Panc1 (cell line): Measurements from ENCODE around the gene RCOR1. TPM values are rescaled to one million over a fixed set of nuclear protein-coding genes. Genes with fewer than 3 reads are reported as not detected.
A peak's percentile ranks its signal among the peaks of the same experiment; 100 is the strongest.
"Not testable (repeated sequence)": the region's sequence is repeated elsewhere in the genome, so short reads cannot be mapped to it uniquely, and the experiment has no call there.

Experiments
- ATAC-seq: fragments of 200-7000 bp; cut with Tn5 transposase; 2 replicates; pipeline ENCODE4 v1.9.1; 2020; ENCODE audit warnings: mild to moderate bottlenecking, moderate library complexity
- BruUV-seq: library from RNA; stranded (reverse); fragments of 400-500 nt; replicated peaks from 2 replicates; lab custom pipeline; 2021; lab: Mats Ljungman, UMichigan
- CTCF ChIA-PET: fragments of 300-600 bp; sonication (Branson Sonifier 250); formaldehyde crosslinking; loops from one replicate; lab custom pipeline; 2022; ENCODE audit warnings: antibody characterized with exemption; lab: Charles Lee
- POLR2A ChIA-PET: fragments of 300-600 bp; sonication (Branson Sonifier 250); formaldehyde crosslinking; loops from one replicate; lab custom pipeline; 2022; ENCODE audit warnings: antibody characterized with exemption; lab: Charles Lee
- DNase-seq: peaks from one replicate; pipeline ENCODE4 v3.0.0-alpha.2; 2010; ENCODE audit warnings: low read depth, low spot score
- H3K27ac ChIP-seq: 2 replicates; pipeline ENCODE4 v1.5.1; 2011; ENCODE audit warnings: mild to moderate bottlenecking, low read length, inconsistent platforms
- H3K27me3 ChIP-seq: fragments of 200-500 bp; sonication (Bioruptor generic); 2 replicates; pipeline ENCODE4 v1.6.0; 2014; ENCODE audit warnings: low read length, inconsistent platforms; ENCODE audit not compliant: control insufficient read depth, insufficient read depth
- H3K36me3 ChIP-seq: fragments of 200-500 bp; sonication (Bioruptor generic); 2 replicates; pipeline ENCODE4 v1.5.1; 2014; ENCODE audit warnings: inconsistent platforms, mild to moderate bottlenecking, low read length, moderate library complexity; ENCODE audit not compliant: control insufficient read depth, insufficient read depth
- H3K4me1 ChIP-seq: 2 replicates; pipeline ENCODE4 v1.5.1; 2011; ENCODE audit warnings: inconsistent platforms, mild to moderate bottlenecking, low read length, moderate library complexity; ENCODE audit not compliant: control insufficient read depth, insufficient read depth
- H3K4me3 ChIP-seq, 2 experiments: 2 replicates each; pipeline ENCODE4 v1.5.1; 2011 to 2012; ENCODE audit warnings: low read depth in 2 of 2, low read length in 2 of 2, mild to moderate bottlenecking in 2 of 2, inconsistent platforms in 1 of 2, moderate library complexity in 1 of 2
- H3K9me3 ChIP-seq: fragments of 200-500 bp; sonication (Bioruptor generic); 2 replicates; pipeline ENCODE4 v1.5.1; 2014; ENCODE audit warnings: low read depth, mild to moderate bottlenecking, inconsistent platforms, low read length, moderate library complexity; ENCODE audit not compliant: control insufficient read depth, insufficient read depth
- CTCF ChIP-seq: fragments of 450-650 bp; IDR thresholded peaks from 2 replicates; pipeline ENCODE4 v1.5.1; 2017; ENCODE audit warnings: mild to moderate bottlenecking
- POLR2AphosphoS5 ChIP-seq: IDR thresholded peaks from 2 replicates; pipeline ENCODE4 v1.6.1; 2012; ENCODE audit warnings: mild to moderate bottlenecking, low read depth, low read length, moderate library complexity
- REST ChIP-seq, 2 experiments: IDR thresholded peaks; 2 replicates each; pipeline ENCODE4 v1.6.1; 2011 to 2012; ENCODE audit warnings: low read depth in 2 of 2, control low read depth in 1 of 2, low read length in 1 of 2, mild to moderate bottlenecking in 1 of 2, moderate library complexity in 1 of 2; ENCODE audit not compliant: insufficient read depth in 1 of 2
- SIN3A ChIP-seq: IDR thresholded peaks from 2 replicates; pipeline ENCODE4 v1.6.1; 2012; ENCODE audit warnings: low read depth, mild to moderate bottlenecking, low read length, moderate library complexity, borderline replicate concordance; ENCODE audit not compliant: insufficient read depth
- TCF7L2 ChIP-seq: IDR thresholded peaks from 2 replicates; pipeline ENCODE4 v1.6.1; 2011; ENCODE audit warnings: mild to moderate bottlenecking, low read depth, low read length, inconsistent platforms
- in situ Hi-C: cut with HindIII; loops from 2 replicates; pipeline ENCODE4 v1.10.0; 2016; ENCODE audit warnings: low sequenced_read_pairs, low pct_unique_long_range_greater_than_20kb
- intact Hi-C: fragments of 100-400 bp; cut with micrococcal nuclease; formaldehyde crosslinking; loops from one replicate; pipeline ENCODE4 v1.10.0; 2022; ENCODE audit not compliant: unreplicated experiment
- total RNA-seq: library from RNA; stranded (reverse); gene quantifications from one replicate; pipeline ENCODE4 v1.2.1, GENCODE V29; 2021; ENCODE audit not compliant: unreplicated experiment

The RCOR1 gene
- total RNA-seq, 1 experiment from 2014 or later: 27.1 TPM

GRCh38 chr14:102616799-102617198 lies 24.4 kb downstream of the RCOR1 start:
- Histone ChIP-seq H3K4me3 (no peak overlapping the region), H3K27ac (no peak overlapping the region), H3K27me3 (no peaks in the 10 kb centered on the region), H3K4me1 (peaks cover 8% of the 10 kb centered on the region), H3K9me3 (no peaks in the 10 kb centered on the region), H3K36me3 (no peaks in the 10 kb centered on the region)
- ChIA-PET CTCF (no interaction called here), POLR2A (interaction anchor here (0.5 kb wide), 1 partner anchor 52 kb away, joined by 3 read pairs; no protein-coding TSS in a partner anchor)
- in situ Hi-C loops (no loop called here), intact Hi-C loops (no loop called here)
- DNase-seq (no peak), ATAC-seq (no peak)
- no peak for TF ChIP-seq CTCF
- TF ChIP-seq SIN3A: no peak
- no peak for TF ChIP-seq TCF7L2
- TF ChIP-seq POLR2AphosphoS5: no peak
- TF ChIP-seq REST (IDR thresholded peaks at IDR 0.05; ENCODE audit: insufficient read depth in 1 of 2, low read depth in 2 of 2, low read length in 1 of 2): no peak
- TSS peak; percentile 32 for BruUV-seq

GRCh38 chr14:102619012-102619411 lies 26.6 kb downstream of the RCOR1 start:
- intact Hi-C loops, H3K27ac ChIP-seq, H3K27me3 ChIP-seq, CTCF ChIA-PET, ATAC-seq, in situ Hi-C loops, DNase-seq, H3K4me3 ChIP-seq, POLR2A ChIA-PET, H3K9me3 ChIP-seq, BruUV-seq, H3K36me3 ChIP-seq: not testable (repeated sequence)
- peaks cover 17% of the 10 kb centered on the region for H3K4me1 ChIP-seq

DNA sequence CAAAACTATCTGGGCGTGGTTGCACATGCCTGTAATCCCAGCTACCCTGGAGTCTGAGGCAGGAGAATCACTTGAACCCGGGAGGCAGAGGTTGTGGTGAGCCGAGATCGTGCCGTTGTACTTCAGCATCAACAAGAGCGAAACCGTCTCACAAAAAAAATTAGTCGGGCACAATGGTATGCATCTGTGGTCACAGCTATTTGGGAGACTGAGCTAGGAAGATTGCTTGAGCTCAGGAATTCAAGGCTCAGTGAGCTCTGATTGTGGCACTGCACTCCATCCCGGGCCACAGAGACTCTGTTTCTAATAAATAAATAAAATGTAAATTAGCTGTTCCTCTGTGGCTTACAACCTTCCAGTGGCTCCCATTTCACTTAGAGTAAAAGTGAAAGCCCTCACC lies 28.0 kb downstream of the RCOR1 start:
- intact Hi-C loops (no loop called here), in situ Hi-C loops (no loop called here)
- ATAC-seq: no peak
- no peaks in the 10 kb centered on the region for H3K27me3 ChIP-seq
- no peak overlapping the region for H3K27ac ChIP-seq
- TF ChIP-seq CTCF (no peak), POLR2AphosphoS5 (no peak), REST (IDR thresholded peaks at IDR 0.05; ENCODE audit: insufficient read depth in 1 of 2, low read depth in 2 of 2, low read length in 1 of 2) (no peak), TCF7L2 (no peak), SIN3A (no peak)
- H3K9me3 ChIP-seq: no peaks in the 10 kb centered on the region
- ChIA-PET POLR2A (no interaction called here), CTCF (no interaction called here)
- H3K36me3 ChIP-seq: no peaks in the 10 kb centered on the region
- no peak overlapping the region for H3K4me3 ChIP-seq
- peaks cover 17% of the 10 kb centered on the region for H3K4me1 ChIP-seq
- BruUV-seq: no TSS peak
- no peak for DNase-seq
